ENCODE measurements around the gene HNMT. TPM values are rescaled to one million over a fixed set of nuclear protein-coding genes. Genes with fewer than 3 reads are reported as not detected.
"Not testable (repeated sequence)": the region's sequence is repeated elsewhere in the genome, so short reads cannot be mapped to it uniquely, and the experiment has no call there.

Gene HNMT
- total RNA-seq, 1 experiment from 2014 or later = 17.0 TPM

DNA sequence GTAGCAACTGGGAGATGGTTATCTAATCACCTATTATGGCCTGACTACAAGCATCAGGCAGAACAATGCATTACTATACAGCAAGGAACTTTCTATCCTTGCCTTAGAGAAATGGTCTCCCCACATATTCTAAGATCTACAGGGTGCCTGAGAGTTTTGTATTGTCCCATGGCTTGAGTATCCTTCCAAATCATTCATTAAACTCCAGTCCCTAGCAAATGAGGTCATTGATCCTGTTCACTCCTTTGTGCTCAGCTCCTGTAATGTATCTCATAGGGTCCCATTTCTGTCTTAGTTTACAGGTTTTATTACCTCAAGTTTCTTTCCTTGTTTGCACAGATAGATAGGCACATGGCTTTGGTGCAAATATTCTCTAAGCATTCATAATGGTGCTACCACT, 9.0 kb downstream of the HNMT start:
- DNase-seq (ENCODE audit: extremely low read depth, low read depth) = no peak

DNA sequence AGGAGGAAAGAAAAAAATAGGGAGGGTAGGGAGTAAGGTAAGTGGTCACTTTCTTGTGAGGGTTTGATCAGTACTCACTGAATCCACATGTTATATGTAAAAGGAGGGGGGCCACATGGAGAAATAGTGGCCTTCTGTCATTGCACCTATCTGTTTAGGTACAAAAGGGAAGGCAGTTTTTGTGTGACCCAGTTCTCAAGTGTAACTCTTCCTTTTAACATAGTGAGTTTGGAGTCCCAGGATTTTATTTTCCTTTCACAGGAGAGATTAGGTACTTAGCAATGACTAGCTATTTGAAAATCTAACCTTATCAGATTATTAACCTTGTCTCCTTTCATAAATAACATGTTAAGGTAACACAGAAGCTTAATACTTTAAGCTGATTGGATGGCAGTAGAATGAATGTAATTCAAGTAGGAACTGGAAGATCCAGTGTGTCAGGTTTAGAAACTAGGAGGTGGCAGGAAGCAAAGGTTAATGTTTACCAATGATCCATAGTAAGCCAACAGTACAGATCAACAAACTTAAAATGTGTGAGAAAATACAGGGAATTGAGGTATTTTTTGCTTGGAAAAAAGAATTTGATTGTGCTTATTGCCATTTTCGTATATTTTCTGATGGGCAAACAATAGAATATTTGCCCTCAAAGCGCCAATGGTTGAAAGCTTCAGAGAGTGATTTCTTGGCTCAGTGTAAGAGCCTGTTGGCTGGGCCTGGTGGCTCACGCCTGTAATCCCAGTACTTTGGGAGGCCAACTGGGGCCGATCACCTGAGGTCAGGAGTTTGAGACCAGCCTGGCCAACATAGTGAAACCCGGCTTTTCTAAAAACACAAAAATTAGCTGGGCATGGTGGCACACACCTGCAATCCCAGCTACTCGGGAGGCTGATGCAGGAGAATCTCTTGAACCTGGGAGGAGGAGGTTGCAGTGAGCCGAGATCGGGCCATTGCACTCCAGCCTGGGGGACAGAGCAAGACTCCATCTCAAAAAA, 11.3 kb downstream of the HNMT start:
- DNase-seq (ENCODE audit: extremely low read depth, low read depth) = no peak

- no peak for DNase-seq (ENCODE audit: extremely low read depth, low read depth)
These were observed 12.0 kb downstream of the HNMT start for GRCh38 chr2:137976274-137976673.

DNA sequence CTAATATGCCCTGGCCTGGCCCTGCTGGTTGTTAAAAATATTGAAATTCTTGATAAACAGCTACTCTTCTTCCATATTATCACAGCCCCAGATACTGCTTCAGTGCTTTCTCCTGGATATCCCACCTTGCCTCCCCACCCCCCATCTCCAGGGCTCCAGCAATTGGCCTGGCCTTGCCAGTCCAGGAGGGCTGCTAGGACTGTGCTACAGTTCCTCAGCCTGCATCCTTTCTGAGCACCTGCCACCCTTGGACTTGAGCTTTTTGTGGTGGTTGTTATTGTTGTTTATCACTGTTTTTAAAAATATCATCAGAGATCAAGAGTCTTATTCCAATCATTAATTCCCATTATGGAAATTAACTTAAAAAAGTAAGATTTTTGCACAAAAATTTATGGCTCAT, 13.5 kb downstream of the HNMT start:
- no peak for DNase-seq (ENCODE audit: extremely low read depth, low read depth)

GRCh38 chr2:137980459-137980858, 16.2 kb downstream of the HNMT start:
- DNase-seq (ENCODE audit: extremely low read depth, low read depth) = no peak

DNA sequence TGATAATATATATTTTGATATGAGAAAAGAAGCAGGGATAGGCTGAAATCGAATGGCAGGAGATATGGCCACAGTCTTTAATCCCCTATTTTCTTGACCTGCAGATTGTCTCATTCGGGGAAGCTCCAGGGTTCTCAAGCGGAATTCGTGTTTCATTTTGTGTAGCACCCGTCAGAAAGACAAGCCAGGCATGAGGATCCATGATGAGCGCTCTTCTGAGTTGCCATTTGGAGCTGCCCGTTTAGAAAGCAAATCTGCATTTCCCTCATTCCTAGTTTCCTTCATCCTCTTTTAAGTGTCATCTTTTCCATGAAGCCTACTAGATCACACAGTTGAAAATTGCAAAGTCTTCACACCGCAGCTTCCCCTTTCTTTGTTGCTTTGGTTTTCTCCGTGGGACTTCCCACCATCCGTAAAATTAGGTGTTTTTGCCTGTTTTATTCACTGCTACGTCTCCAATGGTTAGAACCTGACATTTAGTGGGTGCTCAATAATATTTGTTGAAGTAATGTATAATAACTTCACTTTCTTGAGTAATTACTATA, 16.9 kb downstream of the HNMT start:
- no peak for DNase-seq (ENCODE audit: extremely low read depth, low read depth)

- DNase-seq (ENCODE audit: extremely low read depth, low read depth) = no peak
These were observed 19.3 kb downstream of the HNMT start for GRCh38 chr2:137983581-137983980.

DNA sequence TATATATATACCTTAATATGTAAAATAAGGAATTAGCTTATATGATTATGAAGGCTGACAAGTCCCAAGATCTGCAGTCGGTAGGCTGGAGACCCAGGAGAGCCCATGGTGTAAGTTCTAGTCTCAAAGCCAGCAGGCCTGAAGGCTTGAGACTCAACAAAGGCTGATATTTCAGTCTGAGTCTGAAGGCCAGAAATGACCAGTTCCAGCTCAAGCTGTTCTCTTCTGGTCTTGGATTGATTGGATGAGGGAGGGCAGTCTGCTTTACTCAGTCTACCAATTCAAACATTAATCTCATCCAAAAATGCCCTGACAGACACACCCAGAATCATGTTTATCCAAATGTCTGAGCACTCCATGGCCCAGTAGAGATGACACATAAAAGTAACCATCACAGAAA, 22.0 kb downstream of the HNMT start:
- no peak for DNase-seq (ENCODE audit: extremely low read depth, low read depth)

GRCh38 chr2:137987011-137987410, 22.7 kb downstream of the HNMT start:
- no peak for DNase-seq (ENCODE audit: extremely low read depth, low read depth)

DNA sequence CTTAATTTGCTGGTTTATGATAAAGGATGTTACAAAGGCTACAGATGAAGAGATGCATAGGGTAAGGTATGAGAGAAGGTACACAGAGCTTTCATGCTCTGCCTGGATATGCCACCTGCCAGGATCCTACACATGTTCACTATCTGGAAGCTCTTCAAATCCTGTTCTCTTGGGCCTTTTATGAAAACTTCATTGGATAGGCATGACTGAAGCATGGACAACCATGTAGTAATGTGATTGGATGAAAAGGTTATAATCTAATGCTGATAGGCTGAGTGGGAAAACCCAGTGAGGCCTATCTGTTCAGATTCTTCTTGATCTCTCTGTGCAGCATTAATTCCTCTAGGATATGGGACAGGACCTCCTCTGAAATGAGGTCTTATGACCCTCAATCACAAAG, 26.8 kb downstream of the HNMT start:
- DNase-seq (ENCODE audit: extremely low read depth, low read depth) = no peak

GRCh38 chr2:137992039-137992646, 27.9 kb downstream of the HNMT start:
- DNase-seq (ENCODE audit: extremely low read depth, low read depth) = no peak

GRCh38 chr2:137993715-137994476, 29.6 kb downstream of the HNMT start:
- not testable (repeated sequence) for DNase-seq (ENCODE audit: extremely low read depth, low read depth)

DNA sequence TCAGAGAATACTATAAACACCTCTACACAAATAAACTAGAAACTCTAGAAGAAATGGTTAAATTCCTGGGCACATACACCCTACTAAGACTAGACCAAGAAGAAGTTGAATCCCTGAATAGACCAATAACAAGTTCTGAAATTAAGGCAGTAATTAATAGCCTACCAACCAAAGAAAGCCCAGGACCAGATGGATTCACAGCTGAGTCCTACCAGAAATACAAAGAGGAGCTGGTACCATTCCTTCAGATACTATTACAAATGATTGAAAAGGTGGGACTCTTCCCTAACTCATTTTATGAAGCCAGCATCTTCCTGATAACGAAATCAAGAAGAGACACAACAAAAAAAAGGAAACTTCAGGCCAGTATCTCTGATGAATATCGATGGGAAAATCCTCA, 31.1 kb downstream of the HNMT start:
- DNase-seq (ENCODE audit: extremely low read depth, low read depth) = not testable (repeated sequence)

GRCh38 chr2:137996158-137996557, 31.9 kb downstream of the HNMT start:
- DNase-seq (ENCODE audit: extremely low read depth, low read depth) = not testable (repeated sequence)

- DNase-seq (ENCODE audit: extremely low read depth, low read depth) = no peak
These were observed 33.5 kb downstream of the HNMT start for GRCh38 chr2:137997733-137998132.

DNA sequence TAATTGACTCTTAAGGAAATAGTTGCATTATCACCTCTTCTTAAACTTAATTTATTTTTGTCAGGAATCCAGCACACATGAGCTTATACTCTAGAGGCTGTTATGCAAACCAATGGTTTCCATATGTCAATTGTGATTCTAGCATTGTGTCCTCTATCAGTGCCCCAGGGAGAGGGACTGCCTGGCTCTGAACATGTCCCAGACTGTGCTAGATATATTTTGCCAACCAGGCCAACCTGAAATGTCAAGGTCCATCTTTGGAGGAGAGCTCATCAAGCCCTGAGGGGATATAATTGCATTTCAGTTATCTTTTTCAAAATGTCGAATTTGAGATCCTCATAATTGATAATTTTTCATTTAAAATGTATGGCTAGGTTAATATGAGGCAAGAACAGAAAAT, 34.2 kb downstream of the HNMT start:
- no peak for DNase-seq (ENCODE audit: extremely low read depth, low read depth)

DNA sequence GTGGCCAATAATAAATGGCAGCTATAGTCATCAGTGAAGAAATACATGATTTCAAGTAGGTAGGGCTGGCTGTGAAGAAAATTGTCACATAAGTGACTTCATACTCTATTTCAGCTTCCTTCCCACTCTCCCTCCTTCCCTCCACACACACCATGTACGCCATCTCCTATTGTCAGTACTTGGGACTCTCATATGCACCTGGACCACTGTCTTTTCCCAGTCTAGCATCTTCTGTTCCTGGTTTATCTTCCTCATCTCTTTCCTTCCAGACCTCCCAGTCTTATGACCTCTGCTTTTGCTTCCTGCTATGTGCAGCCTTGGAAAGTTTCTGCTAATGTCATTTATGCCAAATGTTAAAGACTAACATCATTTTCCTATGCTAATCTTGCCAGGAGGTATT, 35.0 kb downstream of the HNMT start:
- DNase-seq (ENCODE audit: extremely low read depth, low read depth) = no peak

DNA sequence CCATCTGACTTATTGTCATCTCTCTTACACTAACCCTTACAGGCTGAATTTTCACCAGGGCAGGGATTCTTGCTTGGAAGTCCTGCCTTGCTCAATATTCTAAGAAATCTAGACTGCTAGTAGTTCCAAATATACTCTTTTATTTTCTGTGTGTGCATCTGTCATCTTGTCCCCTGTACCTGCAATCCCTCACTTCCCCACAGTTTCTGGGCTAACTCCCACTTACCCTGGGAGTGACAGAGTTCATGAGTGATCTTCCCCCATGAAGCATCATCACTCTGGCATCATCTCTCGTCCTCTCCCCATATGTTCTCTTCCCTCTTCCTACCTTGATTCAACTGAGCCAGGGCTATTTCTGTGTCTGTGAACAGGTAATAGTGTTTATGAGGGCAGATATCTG, 35.7 kb downstream of the HNMT start:
- DNase-seq (ENCODE audit: extremely low read depth, low read depth) = no peak

- DNase-seq (ENCODE audit: extremely low read depth, low read depth) = no peak
These were observed 36.5 kb downstream of the HNMT start for GRCh38 chr2:138000796-138001195.

DNA sequence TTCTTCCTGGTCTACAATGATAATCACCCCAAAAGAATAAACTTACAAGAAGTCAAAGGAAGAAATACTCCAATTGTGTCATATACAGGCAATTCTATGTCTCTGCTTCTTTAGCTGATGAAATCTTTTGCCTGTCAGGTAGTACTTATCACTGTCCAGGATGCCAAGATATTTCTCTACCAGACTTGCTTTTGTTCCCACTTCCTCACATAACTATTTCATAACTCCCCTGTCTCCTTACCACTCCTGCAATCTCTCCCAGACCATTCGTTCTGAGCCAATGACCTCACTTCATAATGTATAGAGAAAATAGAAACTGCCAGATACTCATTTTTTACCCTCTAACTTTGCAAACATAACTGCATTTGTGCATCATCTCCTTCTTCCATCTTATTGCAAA, 39.1 kb downstream of the HNMT start:
- no peak for DNase-seq (ENCODE audit: extremely low read depth, low read depth)

- no peak for DNase-seq (ENCODE audit: extremely low read depth, low read depth)
These were observed 43.2 kb downstream of the HNMT start for GRCh38 chr2:138007431-138007830.
